ENCODE measurements around the gene HCRT.

GRCh38 chr17:42166196-42166763, 19.0 kb downstream of the HCRT start:
- TF ChIP-seq ZFP30 (CRISPR knock-in tag; IDR thresholded peaks at IDR 0.05) (no peak), ZNF565 (CRISPR knock-in tag; conservative IDR thresholded peaks at IDR 0.05; ENCODE audit: low read depth) (no peak), POU6F1 (CRISPR knock-in tag; IDR thresholded peaks at IDR 0.05; ENCODE audit: borderline replicate concordance, low read depth) (no peak), PATZ1 (CRISPR knock-in tag; IDR thresholded peaks at IDR 0.05; ENCODE audit: borderline replicate concordance) (no peak), ISL1 (CRISPR knock-in tag; IDR thresholded peaks at IDR 0.05) (no peak), ARNTL (CRISPR knock-in tag; IDR thresholded peaks at IDR 0.05; ENCODE audit: borderline replicate concordance, low read depth) (no peak), CSRNP3 (CRISPR knock-in tag; IDR thresholded peaks at IDR 0.05) (no peak), CREB5 (CRISPR knock-in tag; IDR thresholded peaks at IDR 0.05; ENCODE audit: low read depth) (no peak), SNAI2 (CRISPR knock-in tag; IDR thresholded peaks at IDR 0.05) (no peak), ZNF70 (CRISPR knock-in tag; IDR thresholded peaks at IDR 0.05) (no peak), TCF4 (CRISPR knock-in tag; IDR thresholded peaks at IDR 0.05; ENCODE audit: borderline replicate concordance) (no peak), ZNF8 (CRISPR knock-in tag; IDR thresholded peaks at IDR 0.05) (no peak)

Data from SK-N-SH treated with all-trans-retinoic acid at 6 μM for 48 hours (cell line).